GM12891 (cell line): Measurements from ENCODE around the gene BACE2.
"Not testable (repeated sequence)": the region's sequence is repeated elsewhere in the genome, so short reads cannot be mapped to it uniquely, and the experiment has no call there.

Experiments used
- DNase-seq: peaks from one replicate; pipeline ENCODE4 v3.0.0; 2011; ENCODE audit warnings: low spot score; ENCODE audit not compliant: insufficient read length
- FAIRE-seq: peaks from 2 replicates; lab custom pipeline; 2011; peaks lifted over from hg19 to GRCh38; lab: Jason Lieb, UNC
- PAX5 ChIP-seq: IDR thresholded peaks from 2 replicates; pipeline ENCODE4 v1.6.1; 2011; ENCODE audit warnings: low read length, moderate library complexity, mild to moderate bottlenecking; ENCODE audit not compliant: insufficient read depth, severe bottlenecking
- POLR2A ChIP-seq: IDR thresholded peaks from 2 replicates; pipeline ENCODE4 v1.6.1; 2011; ENCODE audit warnings: low read depth, low read length, control low read depth
- POLR2AphosphoS5 ChIP-seq: IDR thresholded peaks from 2 replicates; pipeline ENCODE4 v1.6.1; 2011; ENCODE audit warnings: low read depth, low read length, control low read depth
- POU2F2 ChIP-seq: IDR thresholded peaks from 2 replicates; pipeline ENCODE4 v1.6.1; 2011; ENCODE audit warnings: low read depth, mild to moderate bottlenecking, control low read depth, low read length, moderate library complexity
- SPI1 ChIP-seq: IDR thresholded peaks from 2 replicates; pipeline ENCODE4 v1.6.1; 2011; ENCODE audit warnings: low read depth, low read length, control low read depth
- TAF1 ChIP-seq: IDR thresholded peaks from 2 replicates; pipeline ENCODE4 v1.6.1; 2011; ENCODE audit warnings: low read depth, low read length, control low read depth

The BACE2 gene

GRCh38 chr21:41232013-41232412, 64.1 kb downstream of the BACE2 start:
- FAIRE-seq (no peak), DNase-seq (no peak)
- TF ChIP-seq POU2F2 (no peak), POLR2AphosphoS5 (no peak), TAF1 (no peak), POLR2A (no peak)

GRCh38 chr21:41233916-41234315, 66.0 kb downstream of the BACE2 start:
- no peak for FAIRE-seq

GRCh38 chr21:41234569-41234968, 66.6 kb downstream of the BACE2 start:
- TF ChIP-seq POLR2A = no peak
- TF ChIP-seq PAX5 = no peak
- TF ChIP-seq POLR2AphosphoS5 = no peak
- TF ChIP-seq POU2F2 = no peak
- TF ChIP-seq SPI1 = no peak
- no peak for TF ChIP-seq TAF1
- DNase-seq (no peak), FAIRE-seq (no peak)

More at GRCh38 chr21:41233916-41234315, 66.0 kb downstream of the BACE2 start:
- TF ChIP-seq TAF1 (no peak), SPI1 (no peak), POLR2AphosphoS5 (no peak)
- no peak for DNase-seq

GRCh38 chr21:41235201-41235600, 67.2 kb downstream of the BACE2 start:
- DNase-seq (no peak), FAIRE-seq (no peak)
- TF ChIP-seq SPI1 (no peak), TAF1 (no peak), POLR2A (no peak), POLR2AphosphoS5 (no peak), PAX5 (no peak), POU2F2 (no peak)

GRCh38 chr21:41236352-41236973, 68.5 kb downstream of the BACE2 start:
- FAIRE-seq (no peak), DNase-seq (no peak)
- TF ChIP-seq POLR2A (no peak), PAX5 (no peak), POU2F2 (no peak), TAF1 (no peak), POLR2AphosphoS5 (no peak), SPI1 (no peak)

- DNase-seq, FAIRE-seq: not testable (repeated sequence)
Measured at GRCh38 chr21:41238081-41238796, 70.3 kb downstream of the BACE2 start.

- no peak for DNase-seq
- no peak for TF ChIP-seq SPI1
- no peak for TF ChIP-seq POU2F2
- TF ChIP-seq POLR2AphosphoS5 = no peak
- TF ChIP-seq POLR2A = no peak
- TF ChIP-seq TAF1 = no peak
- TF ChIP-seq PAX5 = no peak
- FAIRE-seq = no peak
Measured at GRCh38 chr21:41240040-41240439, 72.1 kb downstream of the BACE2 start.

GRCh38 chr21:41241341-41241740, 73.4 kb downstream of the BACE2 start:
- TF ChIP-seq POLR2AphosphoS5 = no peak
- no peak for TF ChIP-seq SPI1
- TF ChIP-seq POU2F2 = no peak
- TF ChIP-seq POLR2A = no peak
- no peak for TF ChIP-seq PAX5
- no peak for TF ChIP-seq TAF1
- no peak for DNase-seq
- FAIRE-seq = no peak

GRCh38 chr21:41242238-41242829, 74.4 kb downstream of the BACE2 start:
- TF ChIP-seq POU2F2 = no peak
- no peak for TF ChIP-seq PAX5
- FAIRE-seq (no peak), DNase-seq (no peak)

- DNase-seq = no peak
- TF ChIP-seq POLR2A (no peak), PAX5 (no peak), POU2F2 (no peak), POLR2AphosphoS5 (no peak), TAF1 (no peak), SPI1 (no peak)
- no peak for FAIRE-seq
Measured at GRCh38 chr21:41243107-41243506, 75.1 kb downstream of the BACE2 start.

- DNase-seq, FAIRE-seq: not testable (repeated sequence)
Measured at GRCh38 chr21:41244266-41244880, 76.4 kb downstream of the BACE2 start.
